ENCODE measurements around the gene NDUFAF5. TPM values are rescaled to one million over a fixed set of nuclear protein-coding genes. Genes with fewer than 3 reads are reported as not detected.

NDUFAF5 gene
- total RNA-seq, 4 donors from 2014 or later: 14.5 to 33.6 (median 16.8) TPM

GRCh38 chr20:13799040-13799439 lies 14.2 kb downstream of the NDUFAF5 start:
- intact Hi-C loops (cut with DNase I; ENCODE audit: low total_unique reads): no loop called here
- Histone ChIP-seq H3K4me3 (no peak overlapping the region), H3K36me3 (peaks cover 0 to 68% of the 10 kb centered on the region in 2 donors), H3K27ac (peak overlapping the region in 1 of 4 donors; percentile 78), H3K9me3 (no peaks in the 10 kb centered on the region), H3K27me3 (no peaks in the 10 kb centered on the region), H3K4me1 (peaks cover 15 to 22% of the 10 kb centered on the region in 2 donors)
- in situ Hi-C loops (cut with MboI; ENCODE audit: low sequenced_read_pairs in 4 of 4): no loop called here
- ATAC-seq (no peak), DNase-seq (no peak)
- TF ChIP-seq CTCF (IDR thresholded peaks at IDR 0.05 in 4 of 5, conservative IDR thresholded peaks at IDR 0.05 in 1 of 5) (no peak), POLR2A (IDR thresholded peaks at IDR 0.05) (no peak)

- peaks cover 0 to 64% of the 10 kb centered on the region in 2 donors for H3K36me3 ChIP-seq
Observed at GRCh38 chr20:13799974-13800373, 15.1 kb downstream of the NDUFAF5 start.

GRCh38 chr20:13800728-13801134 lies 15.9 kb downstream of the NDUFAF5 start:
- no peak overlapping the region for H3K4me3 ChIP-seq
- peak overlapping the region; percentile 63 to 78 (median 68) for H3K27ac ChIP-seq
- intact Hi-C loops (cut with DNase I; ENCODE audit: low total_unique reads): loop anchor here (1.0 to 5.0 kb wide), 2 partner anchors 16 to 57 kb away; partner anchors contain the start of gene ESF1

More at GRCh38 chr20:13799974-13800373, 15.1 kb downstream of the NDUFAF5 start:
- H3K4me3 ChIP-seq: no peak overlapping the region
- DNase-seq: no peak
- ATAC-seq: no peak
- H3K9me3 ChIP-seq: no peaks in the 10 kb centered on the region
- intact Hi-C loops (cut with DNase I; ENCODE audit: low total_unique reads): loop anchor here (1.0 to 5.0 kb wide), 2 partner anchors 16 to 57 kb away; partner anchors contain the start of gene ESF1
- TF ChIP-seq CTCF (IDR thresholded peaks at IDR 0.05 in 4 of 5, conservative IDR thresholded peaks at IDR 0.05 in 1 of 5): no peak
- TF ChIP-seq POLR2A (IDR thresholded peaks at IDR 0.05): no peak
- no peaks in the 10 kb centered on the region for H3K27me3 ChIP-seq
- in situ Hi-C loops (cut with MboI; ENCODE audit: low sequenced_read_pairs in 4 of 4): no loop called here
- peaks cover 15 to 22% of the 10 kb centered on the region in 2 donors for H3K4me1 ChIP-seq
- H3K27ac ChIP-seq: peak overlapping the region; percentile 63 to 78 (median 68)

GRCh38 chr20:13809373-13809772 lies 24.5 kb downstream of the NDUFAF5 start:
- TF ChIP-seq POLR2A (IDR thresholded peaks at IDR 0.05): no peak
- TF ChIP-seq CTCF (IDR thresholded peaks at IDR 0.05 in 4 of 5, conservative IDR thresholded peaks at IDR 0.05 in 1 of 5): no peak
- H3K4me3 ChIP-seq: no peak overlapping the region
- peaks cover 0 to 59% of the 10 kb centered on the region in 2 donors for H3K36me3 ChIP-seq
- peak overlapping the region in 1 of 4 donors; percentile 19 for H3K27ac ChIP-seq
- no peaks in the 10 kb centered on the region for H3K9me3 ChIP-seq
- peaks cover 0 to 4% of the 10 kb centered on the region in 2 donors for H3K4me1 ChIP-seq
- no peaks in the 10 kb centered on the region for H3K27me3 ChIP-seq
- DNase-seq: no peak
- ATAC-seq: no peak
- intact Hi-C loops (cut with DNase I; ENCODE audit: low total_unique reads): no loop called here
- in situ Hi-C loops (cut with MboI; ENCODE audit: low sequenced_read_pairs in 4 of 4): no loop called here

More at GRCh38 chr20:13800728-13801134, 15.9 kb downstream of the NDUFAF5 start:
- Histone ChIP-seq H3K4me1 (peaks cover 15 to 22% of the 10 kb centered on the region in 2 donors), H3K9me3 (no peaks in the 10 kb centered on the region), H3K36me3 (peaks cover 0 to 62% of the 10 kb centered on the region in 2 donors), H3K27me3 (no peaks in the 10 kb centered on the region)
- peak; percentile 91 to 98 for DNase-seq
- ATAC-seq: peak; percentile 99 to 100
- in situ Hi-C loops (cut with MboI; ENCODE audit: low sequenced_read_pairs in 4 of 4): no loop called here
- TF ChIP-seq CTCF (IDR thresholded peaks at IDR 0.05 in 4 of 5, conservative IDR thresholded peaks at IDR 0.05 in 1 of 5) (no peak), POLR2A (IDR thresholded peaks at IDR 0.05) (no peak)

Data from gastrocnemius medialis (tissue), 4 donors.